HT-29 (cell line): Measurements from ENCODE around the gene PIP4P1. TPM values are rescaled to one million over a fixed set of nuclear protein-coding genes. Genes with fewer than 3 reads are reported as not detected.
A peak's percentile ranks its signal among the peaks of the same experiment; 100 is the strongest.
"Not testable (repeated sequence)": the region's sequence is repeated elsewhere in the genome, so short reads cannot be mapped to it uniquely, and the experiment has no call there.

Experiments
- DNase-seq: peaks from one replicate; pipeline ENCODE4 v3.0.0-alpha.2; 2015; ENCODE audit warnings: low spot score
- total RNA-seq: library from RNA; depleted of rRNA; stranded (reverse); fragments of >200 nt; shearing (Covaris generic); gene quantifications from 2 replicates; pipeline ENCODE4 v1.2.3, GENCODE V29; 2014; rRNA removed

PIP4P1 gene
- 33.1 and 35.7 TPM in 2 replicates for total RNA-seq

- DNase-seq: peak; percentile 95
Measured at GRCh38 chr14:20461225-20462141, at the start of gene PIP4P1. PIP4P1 (minus strand) TSS chr14:20461434; CDS start chr14:20461325, 109 bp downstream.

- no peak for DNase-seq
Measured at GRCh38 chr14:20508367-20508766, 47.1 kb upstream of the PIP4P1 start.

DNA sequence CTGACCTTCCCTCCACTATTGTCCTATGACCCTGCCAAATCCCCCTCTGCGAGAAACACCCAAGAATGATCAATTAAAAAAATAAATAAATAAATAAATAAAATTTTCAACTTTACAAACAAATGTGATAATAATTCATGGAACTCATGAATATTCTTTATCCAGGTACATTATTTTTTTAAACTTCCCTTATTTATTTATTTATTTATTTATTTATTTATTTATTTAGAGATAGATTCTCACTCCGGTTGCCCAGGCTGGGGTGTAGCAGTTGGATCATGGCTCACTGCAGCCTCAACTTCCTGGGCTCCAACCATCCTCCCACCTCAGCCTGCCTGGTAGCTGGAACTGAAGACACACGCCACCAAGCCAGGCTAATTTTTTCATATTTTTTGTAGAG, 46.3 kb upstream of the PIP4P1 start:
- DNase-seq: not testable (repeated sequence)

DNA sequence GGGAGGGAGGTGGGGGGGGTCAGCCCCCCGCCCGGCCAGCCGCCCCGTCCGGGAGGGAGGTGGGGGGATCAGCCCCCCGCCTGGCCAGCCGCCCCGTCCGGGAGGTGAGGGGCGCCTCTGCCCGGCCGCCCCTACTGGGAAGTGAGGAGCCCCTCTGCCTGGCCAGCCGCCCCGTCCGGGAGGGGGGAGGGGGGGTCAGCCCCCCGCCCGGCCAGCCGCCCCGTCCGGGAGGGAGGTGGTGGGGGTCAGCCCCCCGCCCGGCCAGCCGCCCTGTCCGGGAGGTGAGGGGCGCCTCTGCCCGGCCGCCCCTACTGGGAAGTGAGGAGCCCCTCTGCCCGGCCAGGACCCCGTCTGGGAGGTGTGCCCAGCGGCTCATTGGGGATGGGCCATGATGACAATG, 45.5 kb upstream of the PIP4P1 start:
- not testable (repeated sequence) for DNase-seq

- DNase-seq: not testable (repeated sequence)
Measured at GRCh38 chr14:20506276-20506675, 45.0 kb upstream of the PIP4P1 start.

DNA sequence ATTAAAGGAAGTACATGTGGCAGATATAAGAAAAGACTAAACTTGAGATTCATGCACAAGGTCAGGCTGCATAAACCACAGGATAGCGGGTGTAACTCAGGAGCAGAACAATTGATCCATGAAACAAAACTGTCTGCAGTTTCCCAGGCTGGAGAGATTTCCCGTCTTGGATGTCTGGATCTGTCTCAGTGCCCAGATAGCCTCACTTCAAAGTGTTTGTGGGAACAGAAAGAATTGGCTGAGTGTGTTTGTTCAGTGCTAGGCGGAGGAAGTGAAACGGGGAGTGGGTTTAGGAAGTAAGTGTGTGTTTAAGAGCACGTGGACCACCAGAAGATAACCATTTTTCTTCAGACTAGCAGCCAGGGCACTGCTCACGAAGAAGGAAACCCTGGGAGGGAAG, 42.7 kb upstream of the PIP4P1 start:
- no peak for DNase-seq

GRCh38 chr14:20501346-20501745, 40.1 kb upstream of the PIP4P1 start:
- no peak for DNase-seq

- DNase-seq: no peak
Measured at GRCh38 chr14:20499881-20500280, 38.6 kb upstream of the PIP4P1 start.

DNA sequence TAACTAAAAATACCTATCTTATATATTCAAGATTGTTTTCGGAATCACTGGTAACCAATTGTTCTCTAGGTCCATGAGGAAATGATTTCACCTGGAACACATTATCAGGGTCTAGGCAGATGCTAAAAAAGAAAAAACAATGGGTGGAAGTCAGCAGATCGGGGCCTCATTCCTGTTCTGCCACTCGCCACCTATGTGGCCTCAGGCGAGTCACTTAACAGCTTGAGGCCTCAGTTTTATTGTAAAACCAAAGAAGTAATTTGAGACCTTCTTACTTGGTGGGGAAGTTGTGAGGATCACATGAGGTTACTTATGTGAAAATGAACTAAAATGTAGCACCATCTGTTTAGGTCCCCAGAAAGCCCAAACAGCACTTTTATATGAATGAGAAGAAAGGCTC, 37.9 kb upstream of the PIP4P1 start:
- DNase-seq: no peak

DNA sequence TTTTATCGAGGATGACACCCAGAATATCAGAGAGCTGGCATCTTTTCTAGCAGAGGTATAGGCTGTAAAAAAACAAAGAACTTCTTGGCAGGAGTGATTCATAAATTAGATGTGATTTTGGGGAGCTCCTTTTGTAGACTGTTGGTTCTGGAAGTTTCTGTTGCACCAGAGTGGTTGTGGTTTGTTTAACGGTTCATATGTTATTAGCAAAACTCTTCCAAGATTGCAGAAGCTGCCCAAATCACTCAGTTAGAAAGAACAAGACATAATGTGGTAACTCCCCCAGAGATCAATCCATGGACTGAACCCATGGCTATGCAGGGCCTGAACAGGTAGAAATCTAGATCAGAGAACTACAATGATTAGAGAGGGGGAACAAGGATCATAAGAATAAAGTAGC, 37.4 kb upstream of the PIP4P1 start:
- no peak for DNase-seq

- DNase-seq: peak; percentile 19
Measured at GRCh38 chr14:20494935-20495766, 33.9 kb upstream of the PIP4P1 start.

DNA sequence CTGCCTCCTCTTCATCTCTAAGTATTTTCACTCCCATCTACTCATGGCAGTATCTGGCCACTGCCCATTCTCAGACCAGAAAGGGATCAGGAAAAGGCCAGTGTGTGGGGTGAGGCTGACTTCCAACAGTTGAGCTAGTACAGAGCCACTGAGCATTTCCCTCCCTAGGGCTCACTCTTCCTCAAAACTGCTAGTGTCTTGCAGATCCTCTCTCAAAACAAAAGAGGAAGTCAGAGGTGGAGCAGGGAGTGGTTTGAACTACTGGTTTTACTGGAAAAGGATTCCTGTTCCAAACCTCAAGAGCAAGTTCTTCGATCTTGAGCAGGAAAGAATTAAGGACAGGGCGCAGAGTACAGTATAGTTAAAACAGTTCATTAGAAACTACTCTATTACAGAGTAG, 32.4 kb upstream of the PIP4P1 start:
- peak; percentile 16 for DNase-seq

DNA sequence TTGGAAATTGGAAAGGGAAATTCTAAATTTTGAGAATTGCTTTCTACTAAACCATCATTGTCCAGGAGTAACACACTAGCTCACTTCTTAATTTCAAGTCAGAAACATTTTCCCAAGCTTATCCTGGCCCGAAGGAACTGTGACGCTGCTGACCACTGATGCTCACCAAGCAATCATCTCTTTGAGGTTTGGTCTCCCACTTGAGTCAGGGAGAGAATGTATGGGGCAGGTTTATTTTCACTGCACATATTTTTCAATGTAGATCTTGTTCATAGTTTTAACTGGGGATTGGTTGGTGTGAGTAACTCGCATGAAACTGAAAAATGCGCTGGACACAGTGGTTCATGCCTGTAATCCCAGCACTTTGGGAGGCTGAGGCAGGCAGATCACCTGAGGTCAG, 31.3 kb upstream of the PIP4P1 start:
- DNase-seq: no peak

GRCh38 chr14:20490563-20490962, 29.3 kb upstream of the PIP4P1 start:
- no peak for DNase-seq

DNA sequence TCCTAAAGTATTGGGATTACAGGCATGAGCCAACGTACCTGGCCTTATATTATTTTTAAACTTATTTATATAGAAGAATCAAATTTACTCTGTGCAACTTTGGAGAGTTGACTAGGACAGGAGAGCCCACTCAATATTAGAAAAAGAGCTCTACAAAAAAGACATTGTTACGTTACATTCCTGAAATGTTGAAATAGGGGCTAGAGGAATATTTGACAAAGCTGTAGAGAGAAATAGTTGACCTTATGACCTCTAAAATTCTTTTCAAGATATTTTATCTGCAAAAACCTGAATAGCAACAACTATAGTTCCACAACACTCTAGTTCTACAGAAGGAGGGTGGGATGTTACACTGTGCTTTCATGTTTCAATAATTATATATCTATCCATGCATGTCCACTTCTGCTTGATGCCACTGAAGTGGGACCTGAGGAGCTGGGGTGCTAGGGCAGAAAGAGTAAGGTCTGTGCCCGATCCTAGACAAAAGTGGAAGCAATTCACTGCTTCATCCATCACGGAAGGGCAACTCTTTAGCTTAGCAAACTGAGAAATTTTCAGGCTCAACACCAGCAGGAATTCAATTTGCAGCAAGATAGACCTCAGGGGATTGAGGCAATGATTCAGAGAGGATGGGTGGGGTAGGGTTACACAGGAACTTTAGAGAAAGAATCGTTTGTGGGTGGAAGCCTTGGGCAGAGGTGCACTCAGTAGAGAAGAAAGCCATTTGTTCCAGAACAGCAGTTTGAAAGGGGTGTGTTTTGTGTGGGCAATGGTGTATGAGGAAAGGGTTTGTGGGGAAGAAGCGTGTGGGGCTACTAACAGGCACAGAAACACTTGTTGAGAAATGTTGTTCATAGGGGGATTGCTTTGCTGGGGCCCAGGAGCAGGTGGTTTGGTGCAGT, 28.1 kb upstream of the PIP4P1 start:
- no peak for DNase-seq

- DNase-seq: no peak
Measured at GRCh38 chr14:20487396-20487725, 26.1 kb upstream of the PIP4P1 start.

DNA sequence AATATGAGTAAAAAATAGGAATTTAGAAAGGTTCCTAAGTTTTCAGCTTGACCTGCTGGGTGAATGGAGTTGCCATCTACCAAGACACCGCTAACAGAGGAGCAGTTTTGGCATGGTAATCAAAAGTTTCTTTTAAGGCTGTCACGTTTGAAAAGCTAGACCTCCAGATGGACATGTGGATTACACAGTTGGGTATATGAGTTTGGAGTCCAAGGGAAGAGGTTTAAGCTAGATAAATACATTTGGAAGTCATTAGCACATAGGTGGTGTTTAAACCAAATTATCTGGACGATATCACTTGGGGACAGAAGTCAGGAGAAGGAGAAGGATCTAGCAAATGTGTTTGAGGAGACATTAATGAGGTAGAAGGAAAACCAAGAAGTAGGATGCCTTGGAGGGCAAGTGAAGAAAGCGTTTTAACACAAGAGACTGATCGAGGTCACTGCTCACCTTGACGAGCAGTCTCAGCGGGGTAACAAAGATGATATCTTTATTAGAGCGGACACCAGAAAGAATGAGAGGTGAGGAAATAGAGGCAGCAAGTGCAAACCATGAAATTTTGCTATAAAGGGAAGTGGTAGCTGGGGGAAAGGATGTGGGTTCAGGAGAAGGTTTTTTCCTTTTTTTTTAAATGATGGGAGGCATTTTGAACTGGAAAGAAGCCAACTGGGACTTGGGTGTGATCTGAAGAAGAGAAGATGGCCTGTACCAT, 25.6 kb upstream of the PIP4P1 start:
- no peak for DNase-seq

DNA sequence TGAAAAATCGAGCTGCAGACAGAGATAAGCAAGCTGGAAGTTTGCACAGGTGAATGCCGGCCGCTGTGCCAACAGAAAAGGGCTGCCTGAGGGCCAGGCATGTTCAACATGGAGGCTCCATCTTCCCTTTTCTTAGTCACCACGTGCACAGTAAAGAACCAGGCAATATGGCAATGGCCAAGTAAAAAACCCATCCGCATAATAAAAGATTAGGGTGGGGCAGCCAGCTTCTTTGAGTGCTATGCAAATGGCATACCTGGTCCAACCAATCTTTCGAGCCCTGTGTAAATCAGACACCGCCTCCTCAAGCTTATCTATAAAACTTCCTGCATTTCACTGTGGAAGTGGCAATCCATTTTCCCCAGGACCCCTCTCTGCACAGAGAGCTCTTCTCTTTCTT, 24.7 kb upstream of the PIP4P1 start:
- DNase-seq: no peak

DNA sequence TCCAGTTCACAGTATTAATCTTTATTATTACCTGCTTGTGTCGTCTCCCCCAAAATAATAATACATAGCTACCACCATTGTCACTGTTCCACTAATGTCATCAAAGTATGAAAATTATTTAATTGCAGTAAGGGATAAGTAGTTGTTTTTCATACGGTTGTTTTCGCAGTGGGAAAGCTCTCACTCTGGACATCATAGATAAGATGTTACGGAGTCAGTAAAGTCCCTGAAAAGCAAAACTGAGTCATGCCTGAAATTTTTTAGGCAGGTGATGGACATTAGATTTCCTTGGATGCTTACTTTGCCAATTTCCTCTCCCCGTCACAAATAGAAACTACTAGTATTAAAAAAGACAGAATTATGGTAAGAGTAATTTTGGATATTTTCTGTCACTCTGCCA, 21.1 kb upstream of the PIP4P1 start:
- DNase-seq: no peak

GRCh38 chr14:20478894-20479293, 17.7 kb upstream of the PIP4P1 start:
- DNase-seq: no peak
